Activated CD4-positive, alpha-beta T cell treated with anti-CD3 and anti-CD28 coated beads, Interleukin-2, amount 50 U/mL, for 4 hours (primary cell): ENCODE results near the gene ADO.
A peak's percentile ranks its signal among the peaks of the same experiment; 100 is the strongest.
"Not testable (repeated sequence)": the region's sequence is repeated elsewhere in the genome, so short reads cannot be mapped to it uniquely, and the experiment has no call there.

ENCODE experiments used
- DNase-seq, 2 experiments: peaks; one replicate each; pipeline ENCODE4 v3.0.0-alpha.2; 2020

The ADO gene

GRCh38 chr10:62804356-62805230 lies at the start of gene ADO:
TSS of gene ADO (plus strand) at chr10:62804720. CDS start at chr10:62805060, 340 bp downstream.
- peak; percentile 67 to 71 for DNase-seq

- no peak for DNase-seq
Measured at GRCh38 chr10:62754963-62755362, 49.6 kb upstream of the ADO start.

- DNase-seq = no peak
Measured at GRCh38 chr10:62755662-62756653, 48.6 kb upstream of the ADO start.

- no peak for DNase-seq
Measured at GRCh38 chr10:62759599-62760175, 44.8 kb upstream of the ADO start.

GRCh38 chr10:62760401-62760800 lies 44.1 kb upstream of the ADO start:
- DNase-seq = no peak

GRCh38 chr10:62761115-62761514 lies 43.4 kb upstream of the ADO start:
- peak; percentile 18 to 30 for DNase-seq

GRCh38 chr10:62763155-62763554 lies 41.4 kb upstream of the ADO start:
- DNase-seq = no peak

GRCh38 chr10:62764011-62764410 lies 40.5 kb upstream of the ADO start:
- DNase-seq = no peak

GRCh38 chr10:62765726-62766125 lies 38.8 kb upstream of the ADO start:
- no peak for DNase-seq

- no peak for DNase-seq
Measured at GRCh38 chr10:62766386-62766785, 38.1 kb upstream of the ADO start.

- DNase-seq = no peak
Measured at GRCh38 chr10:62769574-62770242, 34.8 kb upstream of the ADO start.

- DNase-seq = no peak
Measured at GRCh38 chr10:62772186-62772974, 32.1 kb upstream of the ADO start.

GRCh38 chr10:62778125-62778524 lies 26.4 kb upstream of the ADO start:
- no peak for DNase-seq

GRCh38 chr10:62779487-62780248 lies 24.9 kb upstream of the ADO start:
- DNase-seq = peak; percentile 82 to 88

GRCh38 chr10:62784537-62784936 lies 20.0 kb upstream of the ADO start:
- not testable (repeated sequence) for DNase-seq

- not testable (repeated sequence) for DNase-seq
Measured at GRCh38 chr10:62788285-62788684, 16.2 kb upstream of the ADO start.

GRCh38 chr10:62788861-62789467 lies 15.6 kb upstream of the ADO start:
- no peak for DNase-seq

- no peak for DNase-seq
Measured at GRCh38 chr10:62790019-62790555, 14.4 kb upstream of the ADO start.

- no peak for DNase-seq
Measured at GRCh38 chr10:62790571-62790970, 13.9 kb upstream of the ADO start.

- no peak for DNase-seq
Measured at GRCh38 chr10:62792261-62792660, 12.3 kb upstream of the ADO start.
